PC-3 (cell line): ENCODE measurements around the gene HLA-G.

Experiments used
- CTCF ChIP-seq: fragments of 300-600 bp; sonication (generic); conservative IDR thresholded peaks from 2 replicates; pipeline ENCODE4 v1.5.1; 2017; ENCODE audit warnings: antibody characterized with exemption, low read depth, mild to moderate bottlenecking, low read length
- EZH2 ChIP-seq: fragments of 300-600 bp; sonication (generic); IDR thresholded peaks from one replicate; pipeline ENCODE4 v1.6.1; 2017; ENCODE audit warnings: antibody characterized with exemption, mild to moderate bottlenecking, low read length; ENCODE audit not compliant: unreplicated experiment

DNA sequence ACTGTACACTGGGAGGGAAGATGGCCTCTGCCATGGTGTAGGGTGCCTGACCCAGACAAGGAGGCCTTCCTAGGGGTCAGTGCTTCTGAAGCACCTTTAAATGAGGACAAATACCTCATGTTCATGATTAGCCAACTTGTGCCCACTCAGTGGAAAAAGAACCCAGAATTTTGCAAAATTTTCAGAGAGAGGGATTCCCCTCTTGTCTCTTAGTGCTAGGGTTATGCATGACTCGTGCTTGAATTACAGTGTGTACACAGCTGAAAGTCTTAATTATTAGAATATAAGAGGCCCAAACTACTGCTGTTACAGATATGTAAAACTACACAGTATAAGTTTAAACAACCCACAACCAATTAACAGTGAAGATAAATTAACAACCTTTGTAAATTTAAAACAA is 38.0 kb downstream of the HLA-G start:
- no peak for TF ChIP-seq CTCF
- no peak for TF ChIP-seq EZH2
